Stimulated activated naive CD4-positive, alpha-beta T cell treated with Interleukin-2 at 50 U/mL for 16 hours (primary cell): ENCODE results near the gene TMPRSS6.

Source experiments
- DNase-seq: peaks from one replicate; lab custom pipeline; 2025; lab: John Stamatoyannopoulos, UW

The TMPRSS6 gene

GRCh38 chr22:37109242-37109917 is at the start of gene TMPRSS6:
Gene TMPRSS6, minus strand, starts transcription at chr22:37109713. Its CDS starts 6,296 bp downstream, at chr22:37103417.
- no peak for DNase-seq

DNA sequence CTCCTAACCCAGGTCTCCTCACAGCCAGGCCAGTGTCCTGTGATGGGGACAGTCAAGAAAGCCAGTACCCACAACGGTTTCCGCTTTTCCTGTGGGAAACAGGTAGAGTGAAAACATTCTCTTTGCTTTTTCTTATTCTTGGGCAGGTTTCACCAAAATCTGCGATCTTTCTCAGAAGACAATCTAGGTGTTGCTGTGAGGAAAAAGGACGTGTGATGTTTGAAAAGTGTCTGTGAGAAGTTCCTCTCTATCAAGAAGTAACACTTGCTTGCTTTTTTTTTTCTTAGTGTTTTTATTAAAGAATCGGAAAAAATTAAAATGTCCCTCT is 49.4 kb upstream of the TMPRSS6 start:
- no peak for DNase-seq

DNA sequence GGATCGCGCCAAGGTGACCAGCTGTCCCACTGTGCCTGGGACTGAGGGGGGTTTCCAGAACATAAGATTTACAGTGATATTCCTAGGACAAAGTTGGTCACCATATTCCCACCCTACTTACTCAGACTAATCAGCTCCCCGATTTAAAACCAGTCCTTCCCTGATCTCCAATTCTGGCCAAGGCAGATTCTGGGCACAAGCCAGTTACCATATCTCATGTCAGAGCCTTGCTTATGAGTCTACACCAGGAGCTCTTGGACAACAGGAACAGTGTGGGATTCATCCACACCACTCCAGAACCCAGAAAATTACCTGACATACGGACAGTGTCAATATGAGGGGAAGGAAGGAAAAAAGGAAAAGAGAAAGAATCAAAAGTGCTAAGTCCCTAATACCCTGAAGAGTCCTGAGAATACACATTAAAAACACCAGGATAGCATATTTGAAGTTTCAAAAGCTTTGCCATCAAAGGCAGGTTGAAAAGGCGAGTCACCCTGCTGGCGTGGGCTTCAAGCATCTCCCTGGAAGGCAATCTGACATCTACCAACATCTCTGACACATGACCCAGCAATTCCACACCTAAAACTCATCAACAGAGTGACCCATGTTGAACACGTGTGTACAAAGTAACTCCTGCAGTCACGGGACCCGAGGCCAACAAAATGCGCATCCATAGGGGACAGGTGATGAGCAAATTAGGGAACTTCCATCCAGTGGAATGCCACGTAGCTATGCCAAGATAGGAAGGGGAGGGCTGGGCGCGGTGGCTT is 48.2 kb upstream of the TMPRSS6 start:
- no peak for DNase-seq

- no peak for DNase-seq
Observed at GRCh38 chr22:37156686-37157435, 47.3 kb upstream of the TMPRSS6 start.

DNA sequence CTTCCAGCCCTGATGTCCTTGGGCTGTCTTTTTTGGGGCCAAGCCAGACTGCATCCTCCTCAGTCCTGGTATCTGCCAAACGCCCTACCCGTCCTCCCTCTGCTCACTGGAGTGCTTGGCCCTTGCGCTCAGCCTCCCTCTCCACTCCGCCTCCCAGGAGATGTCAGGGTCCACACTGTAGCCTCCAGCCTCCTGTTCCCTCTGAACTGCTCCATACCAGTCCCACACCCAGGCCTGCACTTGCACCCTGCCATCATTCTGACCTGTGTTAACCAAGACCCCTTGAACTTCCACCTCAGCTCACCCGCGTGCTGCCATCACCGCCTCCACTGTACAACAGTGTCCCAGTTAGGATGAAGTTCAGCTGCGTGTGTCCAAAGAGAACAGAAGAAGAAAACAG is 46.5 kb upstream of the TMPRSS6 start:
- no peak for DNase-seq

DNA sequence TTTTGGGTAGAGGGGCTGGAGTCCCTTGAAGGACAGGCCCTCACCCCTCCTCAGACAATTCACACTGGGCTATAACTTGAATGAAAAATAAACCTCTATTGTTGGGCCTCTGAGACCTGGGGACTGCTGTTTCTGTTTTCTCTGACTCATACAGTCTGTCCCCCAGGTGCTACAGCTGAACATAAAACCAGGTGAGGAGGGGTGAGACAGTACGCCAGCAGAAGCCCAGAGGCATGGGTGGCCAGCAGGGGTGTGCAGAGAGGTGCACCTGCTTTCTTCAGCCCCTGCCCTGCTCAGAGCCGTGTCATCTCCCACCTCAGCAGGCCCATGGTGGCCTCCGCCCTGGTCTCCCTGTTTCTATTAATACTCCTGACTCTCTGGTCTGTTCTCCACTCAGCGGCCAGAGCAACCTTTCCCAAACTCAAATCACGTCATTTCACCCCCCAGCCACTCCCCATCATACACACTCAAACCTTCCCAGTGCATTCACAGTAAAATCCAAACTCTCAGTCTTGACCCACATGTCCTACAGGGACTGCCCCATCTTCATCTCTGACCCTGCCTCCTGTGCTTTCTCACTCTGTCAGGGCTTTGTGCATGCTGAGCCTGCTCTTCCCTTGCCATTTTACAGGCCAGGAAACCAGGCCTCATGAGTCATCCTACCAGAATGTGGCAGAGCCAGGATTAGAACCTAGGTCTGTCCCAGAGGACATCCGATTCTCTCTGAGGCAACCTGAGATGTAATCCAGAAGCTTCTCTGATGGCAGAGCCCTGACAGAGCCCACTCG is 45.6 kb upstream of the TMPRSS6 start:
- no peak for DNase-seq

- no peak for DNase-seq
Observed at GRCh38 chr22:37153901-37154300, 44.4 kb upstream of the TMPRSS6 start.

DNA sequence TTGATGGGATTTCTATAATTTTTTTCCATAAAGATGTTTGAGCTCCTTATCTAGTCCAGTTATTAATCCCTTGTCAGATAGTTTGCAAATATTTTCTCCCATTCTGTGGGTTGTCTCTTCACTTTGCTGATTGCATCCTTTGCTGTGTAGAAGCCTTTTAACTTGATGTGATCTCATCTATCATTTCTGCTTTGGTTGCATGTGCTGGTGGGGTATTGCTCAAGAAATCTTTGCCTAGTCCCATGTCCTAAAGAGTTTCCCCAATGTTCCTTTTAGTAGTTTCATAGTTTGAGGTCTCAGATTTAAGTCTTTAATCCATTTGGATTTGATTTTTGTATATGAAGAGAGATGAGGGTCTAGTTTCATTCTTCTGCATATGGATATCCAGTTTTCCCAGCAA is 41.9 kb upstream of the TMPRSS6 start:
- DNase-seq = no peak

GRCh38 chr22:37150701-37151100 is 41.2 kb upstream of the TMPRSS6 start:
- DNase-seq = no peak

DNA sequence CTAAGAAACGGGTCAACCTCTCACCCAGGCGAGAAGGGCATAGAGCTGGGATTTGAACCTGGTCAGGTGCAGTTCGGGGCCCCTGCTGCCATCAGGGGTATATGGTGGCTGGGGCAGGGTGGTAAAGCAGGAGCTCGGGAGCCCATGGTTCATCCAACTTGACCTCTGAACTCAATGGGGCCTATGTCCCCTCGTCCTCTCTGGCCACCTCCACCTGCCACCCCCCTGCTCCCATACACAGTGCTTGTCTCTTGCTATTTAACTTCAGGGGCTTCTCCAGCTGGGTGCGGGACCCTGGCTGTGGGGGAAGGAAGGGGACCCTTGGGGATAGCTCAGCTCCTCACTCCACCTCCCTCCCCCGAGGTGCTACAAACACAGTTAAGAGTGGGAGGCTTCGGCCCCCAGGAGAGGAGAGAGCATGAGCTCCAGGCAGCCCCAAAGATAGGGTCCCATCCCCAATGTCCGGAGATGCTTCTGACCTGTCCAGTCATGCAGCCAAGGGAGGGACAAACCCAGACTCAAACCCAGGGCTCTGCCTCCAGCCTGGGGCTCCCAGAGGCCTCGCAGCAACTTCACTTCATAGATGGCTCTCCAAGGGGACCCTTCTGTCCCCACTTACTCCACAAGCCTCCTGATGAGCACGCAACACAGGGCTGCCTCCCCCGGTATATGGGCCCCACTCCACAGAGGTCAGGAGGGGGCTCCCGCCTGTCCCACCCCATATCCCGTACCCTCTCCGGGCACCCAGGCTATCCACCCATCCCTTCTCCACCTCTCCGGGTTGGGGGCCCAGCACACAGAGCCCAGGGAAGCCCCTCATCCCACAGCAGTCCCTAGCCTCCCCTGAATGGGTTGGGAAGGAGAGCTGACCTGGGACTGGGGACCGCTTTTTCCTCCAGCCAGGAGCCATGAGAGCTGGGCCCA is 39.5 kb upstream of the TMPRSS6 start:
- no peak for DNase-seq

DNA sequence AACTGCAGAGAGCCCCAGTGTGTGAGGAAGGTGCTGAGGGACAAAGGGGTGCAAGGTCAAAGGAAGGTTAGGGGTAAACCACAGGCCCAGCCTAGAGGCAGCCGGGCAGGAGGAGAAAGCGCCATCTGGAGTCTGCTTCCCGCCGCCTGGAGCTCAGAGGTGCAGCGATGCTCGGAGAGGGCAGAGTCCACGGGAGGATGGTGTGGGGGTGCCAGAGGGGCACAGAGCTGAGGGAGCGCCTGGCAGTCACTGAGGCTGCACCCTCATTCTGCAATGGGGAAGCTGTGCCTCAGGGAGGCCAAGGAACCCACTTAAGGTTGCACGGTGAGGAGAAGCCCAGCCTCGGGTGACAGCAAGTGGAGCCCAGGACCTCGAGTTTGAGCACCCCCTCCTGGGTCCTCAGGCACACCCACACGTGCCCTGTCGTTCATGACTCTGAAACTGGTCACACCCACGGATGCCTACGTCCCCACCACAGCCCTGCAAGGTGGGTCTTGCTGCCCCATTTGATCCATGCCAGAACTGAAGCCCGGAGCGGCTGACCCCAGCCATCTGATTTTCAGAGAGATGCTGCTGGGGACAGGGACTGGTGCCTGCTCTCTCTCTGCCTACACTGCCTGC is 38.6 kb upstream of the TMPRSS6 start:
- peak; percentile 32 for DNase-seq

GRCh38 chr22:37147186-37147990 is 37.9 kb upstream of the TMPRSS6 start:
- no peak for DNase-seq

GRCh38 chr22:37146507-37147180 is 37.1 kb upstream of the TMPRSS6 start:
- DNase-seq = peak; percentile 22

GRCh38 chr22:37146051-37146385 is 36.5 kb upstream of the TMPRSS6 start:
- no peak for DNase-seq

DNA sequence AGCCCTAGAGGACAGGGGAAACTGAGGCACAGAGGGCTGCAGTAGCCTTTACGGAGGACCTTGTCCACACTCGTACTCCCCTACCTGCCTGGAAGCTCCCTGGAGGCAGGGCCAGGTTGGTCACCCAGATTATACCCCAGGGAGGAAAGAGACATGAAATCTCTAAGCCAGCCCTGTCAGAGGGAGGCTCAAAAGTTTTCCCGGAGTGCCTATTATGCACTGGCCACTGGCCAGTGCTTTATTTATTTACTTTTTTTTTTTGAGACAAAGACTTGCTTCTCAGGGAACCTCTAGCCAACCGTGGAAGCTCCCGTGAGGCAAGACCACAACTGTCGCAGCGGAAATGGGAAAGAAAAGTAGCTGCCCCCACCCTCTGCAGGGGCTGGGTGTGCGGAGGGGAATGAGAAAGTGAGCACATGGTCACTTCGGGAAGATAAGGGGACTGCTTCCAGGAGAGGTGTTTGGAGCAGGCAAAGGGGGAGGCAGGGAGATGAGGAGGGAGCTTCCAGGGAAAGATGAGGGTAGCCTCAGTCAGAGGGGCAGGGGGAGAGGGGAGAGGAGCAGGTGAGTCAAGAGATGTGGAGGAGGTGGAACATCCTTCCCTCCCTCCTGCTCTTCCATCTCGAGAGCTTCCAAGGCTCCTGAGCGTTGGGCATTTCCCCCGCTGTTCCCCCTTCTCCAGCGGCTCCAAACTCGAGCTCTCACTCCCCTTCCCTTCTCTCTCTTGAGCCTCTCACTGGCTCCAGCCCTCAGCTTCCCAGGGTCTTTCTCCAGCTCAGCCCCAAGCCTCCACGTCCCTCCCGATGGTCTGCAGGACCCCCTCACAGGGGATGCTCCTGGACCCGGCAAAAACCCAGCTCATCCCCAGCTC is 35.9 kb upstream of the TMPRSS6 start:
- DNase-seq = no peak

DNA sequence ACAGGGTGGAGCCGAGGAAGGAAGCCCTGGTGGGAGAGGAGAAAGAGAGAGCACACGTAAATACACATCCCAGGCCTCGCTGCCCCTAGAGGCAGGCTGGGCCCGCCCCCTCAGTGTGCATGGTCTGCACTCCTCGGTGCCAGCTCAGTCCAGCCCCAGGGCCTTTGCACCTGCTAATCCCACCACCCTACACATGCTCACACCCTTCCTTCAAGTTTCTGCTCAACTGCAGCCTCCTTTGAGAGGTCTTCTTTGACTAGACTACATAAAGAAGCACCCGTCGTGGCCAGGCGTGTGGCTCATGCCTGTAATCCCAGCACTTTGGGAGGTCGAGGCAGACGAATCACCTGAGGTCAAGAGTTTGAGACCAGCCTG is 34.7 kb upstream of the TMPRSS6 start:
- no peak for DNase-seq

GRCh38 chr22:37141971-37142370 is 32.5 kb upstream of the TMPRSS6 start:
- DNase-seq = no peak

DNA sequence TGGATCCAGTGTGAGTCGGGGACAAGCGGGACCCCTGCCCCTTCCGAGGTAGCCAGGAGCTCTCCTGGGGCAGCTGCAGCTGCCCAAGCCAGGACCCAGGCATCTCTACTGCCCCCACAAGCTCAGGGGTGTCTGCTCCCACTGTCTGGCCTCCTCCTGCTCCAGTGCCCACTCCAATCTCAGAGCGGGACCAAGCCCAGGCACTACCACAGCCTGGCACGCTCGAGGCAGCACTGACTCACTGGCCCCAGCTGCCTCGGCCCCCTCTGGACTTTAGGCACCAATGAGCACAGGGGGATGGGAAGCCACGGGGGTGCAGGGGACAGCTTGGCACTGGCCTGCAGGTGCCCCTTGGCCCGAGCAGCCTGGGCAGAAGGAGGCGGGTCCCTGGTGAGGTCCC is 32.0 kb upstream of the TMPRSS6 start:
- DNase-seq = no peak
